ENCODE results near the gene SCN3A.
A peak's percentile ranks its signal among the peaks of the same experiment; 100 is the strongest.

Gene SCN3A

DNA sequence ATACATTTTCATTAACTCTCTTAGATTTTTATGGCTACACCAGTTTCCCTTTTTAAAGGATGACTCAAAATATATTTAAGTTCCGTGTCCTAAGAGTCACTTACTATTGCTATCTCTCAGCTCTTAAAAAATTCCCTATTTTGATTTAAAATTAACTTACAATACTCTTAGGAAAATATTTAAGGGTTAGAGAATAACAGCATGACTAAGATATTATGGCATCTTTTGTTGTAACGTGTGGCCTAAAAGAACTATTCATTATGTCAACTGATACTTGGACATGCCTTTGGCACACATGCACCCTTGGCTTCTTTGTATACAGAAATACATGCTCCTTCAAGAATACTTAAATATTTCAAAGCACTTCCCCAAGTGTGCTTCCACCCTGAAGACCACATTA is 42.3 kb downstream of the SCN3A start:
- peak; percentile 86 for ATAC-seq
- TF ChIP-seq, protein P1, sequence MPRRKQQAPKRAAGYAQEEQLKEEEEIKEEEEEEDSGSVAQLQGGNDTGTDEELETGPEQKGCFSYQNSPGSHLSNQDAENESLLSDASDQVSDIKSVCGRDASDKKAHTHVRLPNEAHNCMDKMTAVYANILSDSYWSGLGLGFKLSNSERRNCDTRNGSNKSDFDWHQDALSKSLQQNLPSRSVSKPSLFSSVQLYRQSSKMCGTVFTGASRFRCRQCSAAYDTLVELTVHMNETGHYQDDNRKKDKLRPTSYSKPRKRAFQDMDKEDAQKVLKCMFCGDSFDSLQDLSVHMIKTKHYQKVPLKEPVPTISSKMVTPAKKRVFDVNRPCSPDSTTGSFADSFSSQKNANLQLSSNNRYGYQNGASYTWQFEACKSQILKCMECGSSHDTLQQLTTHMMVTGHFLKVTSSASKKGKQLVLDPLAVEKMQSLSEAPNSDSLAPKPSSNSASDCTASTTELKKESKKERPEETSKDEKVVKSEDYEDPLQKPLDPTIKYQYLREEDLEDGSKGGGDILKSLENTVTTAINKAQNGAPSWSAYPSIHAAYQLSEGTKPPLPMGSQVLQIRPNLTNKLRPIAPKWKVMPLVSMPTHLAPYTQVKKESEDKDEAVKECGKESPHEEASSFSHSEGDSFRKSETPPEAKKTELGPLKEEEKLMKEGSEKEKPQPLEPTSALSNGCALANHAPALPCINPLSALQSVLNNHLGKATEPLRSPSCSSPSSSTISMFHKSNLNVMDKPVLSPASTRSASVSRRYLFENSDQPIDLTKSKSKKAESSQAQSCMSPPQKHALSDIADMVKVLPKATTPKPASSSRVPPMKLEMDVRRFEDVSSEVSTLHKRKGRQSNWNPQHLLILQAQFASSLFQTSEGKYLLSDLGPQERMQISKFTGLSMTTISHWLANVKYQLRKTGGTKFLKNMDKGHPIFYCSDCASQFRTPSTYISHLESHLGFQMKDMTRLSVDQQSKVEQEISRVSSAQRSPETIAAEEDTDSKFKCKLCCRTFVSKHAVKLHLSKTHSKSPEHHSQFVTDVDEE (CRISPR knock-in tag; IDR thresholded peaks at IDR 0.05), result no peak
- TF ChIP-seq ISL1 (CRISPR knock-in tag; IDR thresholded peaks at IDR 0.05), result peak; percentile 58

DNA sequence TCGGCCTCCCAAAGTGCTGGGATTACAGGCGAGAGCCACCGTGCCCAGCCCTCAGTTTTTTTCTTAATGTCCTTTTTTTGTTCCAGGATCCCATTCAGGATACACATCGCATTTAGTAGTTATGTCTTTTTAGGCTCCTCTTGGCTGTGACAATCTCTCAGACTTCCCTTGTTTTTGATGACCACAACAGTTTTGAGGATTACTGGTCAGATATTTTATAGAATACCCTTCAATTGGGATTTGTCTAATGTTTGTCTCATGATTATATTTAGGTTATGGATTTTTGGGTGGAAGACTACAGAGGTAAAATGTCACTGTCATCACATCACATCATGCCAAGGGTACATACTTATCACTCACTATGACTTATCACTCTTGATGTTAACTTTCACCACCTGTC is 46.7 kb downstream of the SCN3A start:
- TF ChIP-seq, protein P2, sequence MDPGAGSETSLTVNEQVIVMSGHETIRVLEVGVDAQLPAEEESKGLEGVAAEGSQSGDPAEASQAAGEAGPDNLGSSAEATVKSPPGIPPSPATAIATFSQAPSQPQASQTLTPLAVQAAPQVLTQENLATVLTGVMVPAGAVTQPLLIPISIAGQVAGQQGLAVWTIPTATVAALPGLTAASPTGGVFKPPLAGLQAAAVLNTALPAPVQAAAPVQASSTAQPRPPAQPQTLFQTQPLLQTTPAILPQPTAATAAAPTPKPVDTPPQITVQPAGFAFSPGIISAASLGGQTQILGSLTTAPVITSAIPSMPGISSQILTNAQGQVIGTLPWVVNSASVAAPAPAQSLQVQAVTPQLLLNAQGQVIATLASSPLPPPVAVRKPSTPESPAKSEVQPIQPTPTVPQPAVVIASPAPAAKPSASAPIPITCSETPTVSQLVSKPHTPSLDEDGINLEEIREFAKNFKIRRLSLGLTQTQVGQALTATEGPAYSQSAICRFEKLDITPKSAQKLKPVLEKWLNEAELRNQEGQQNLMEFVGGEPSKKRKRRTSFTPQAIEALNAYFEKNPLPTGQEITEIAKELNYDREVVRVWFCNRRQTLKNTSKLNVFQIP (CRISPR knock-in tag; IDR thresholded peaks at IDR 0.05; ENCODE audit: borderline replicate concordance, low read depth), result no peak
- TF ChIP-seq RARB (CRISPR knock-in tag; IDR thresholded peaks at IDR 0.05) (no peak), ARNTL (CRISPR knock-in tag; IDR thresholded peaks at IDR 0.05; ENCODE audit: borderline replicate concordance, low read depth) (no peak), CSDC2 (CRISPR knock-in tag; IDR thresholded peaks at IDR 0.05) (no peak), SNAI2 (CRISPR knock-in tag; IDR thresholded peaks at IDR 0.05) (no peak), OSR1 (CRISPR knock-in tag; IDR thresholded peaks at IDR 0.05) (no peak), BACH2 (CRISPR knock-in tag; IDR thresholded peaks at IDR 0.05; ENCODE audit: borderline replicate concordance) (no peak), ISL1 (CRISPR knock-in tag; IDR thresholded peaks at IDR 0.05) (no peak), ZNF70 (CRISPR knock-in tag; IDR thresholded peaks at IDR 0.05) (no peak), ZNF8 (CRISPR knock-in tag; IDR thresholded peaks at IDR 0.05) (no peak), TCF4 (CRISPR knock-in tag; IDR thresholded peaks at IDR 0.05; ENCODE audit: borderline replicate concordance) (no peak)
- TF ChIP-seq, protein P3, sequence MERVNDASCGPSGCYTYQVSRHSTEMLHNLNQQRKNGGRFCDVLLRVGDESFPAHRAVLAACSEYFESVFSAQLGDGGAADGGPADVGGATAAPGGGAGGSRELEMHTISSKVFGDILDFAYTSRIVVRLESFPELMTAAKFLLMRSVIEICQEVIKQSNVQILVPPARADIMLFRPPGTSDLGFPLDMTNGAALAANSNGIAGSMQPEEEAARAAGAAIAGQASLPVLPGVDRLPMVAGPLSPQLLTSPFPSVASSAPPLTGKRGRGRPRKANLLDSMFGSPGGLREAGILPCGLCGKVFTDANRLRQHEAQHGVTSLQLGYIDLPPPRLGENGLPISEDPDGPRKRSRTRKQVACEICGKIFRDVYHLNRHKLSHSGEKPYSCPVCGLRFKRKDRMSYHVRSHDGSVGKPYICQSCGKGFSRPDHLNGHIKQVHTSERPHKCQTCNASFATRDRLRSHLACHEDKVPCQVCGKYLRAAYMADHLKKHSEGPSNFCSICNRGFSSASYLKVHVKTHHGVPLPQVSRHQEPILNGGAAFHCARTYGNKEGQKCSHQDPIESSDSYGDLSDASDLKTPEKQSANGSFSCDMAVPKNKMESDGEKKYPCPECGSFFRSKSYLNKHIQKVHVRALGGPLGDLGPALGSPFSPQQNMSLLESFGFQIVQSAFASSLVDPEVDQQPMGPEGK (CRISPR knock-in tag; IDR thresholded peaks at IDR 0.05; ENCODE audit: borderline replicate concordance), result no peak
- TF ChIP-seq, protein P4, sequence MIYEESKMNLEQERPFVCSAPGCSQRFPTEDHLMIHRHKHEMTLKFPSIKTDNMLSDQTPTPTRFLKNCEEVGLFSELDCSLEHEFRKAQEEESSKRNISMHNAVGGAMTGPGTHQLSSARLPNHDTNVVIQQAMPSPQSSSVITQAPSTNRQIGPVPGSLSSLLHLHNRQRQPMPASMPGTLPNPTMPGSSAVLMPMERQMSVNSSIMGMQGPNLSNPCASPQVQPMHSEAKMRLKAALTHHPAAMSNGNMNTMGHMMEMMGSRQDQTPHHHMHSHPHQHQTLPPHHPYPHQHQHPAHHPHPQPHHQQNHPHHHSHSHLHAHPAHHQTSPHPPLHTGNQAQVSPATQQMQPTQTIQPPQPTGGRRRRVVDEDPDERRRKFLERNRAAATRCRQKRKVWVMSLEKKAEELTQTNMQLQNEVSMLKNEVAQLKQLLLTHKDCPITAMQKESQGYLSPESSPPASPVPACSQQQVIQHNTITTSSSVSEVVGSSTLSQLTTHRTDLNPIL (CRISPR knock-in tag; IDR thresholded peaks at IDR 0.05; ENCODE audit: low read depth), result no peak
- ATAC-seq, result no peak

DNA sequence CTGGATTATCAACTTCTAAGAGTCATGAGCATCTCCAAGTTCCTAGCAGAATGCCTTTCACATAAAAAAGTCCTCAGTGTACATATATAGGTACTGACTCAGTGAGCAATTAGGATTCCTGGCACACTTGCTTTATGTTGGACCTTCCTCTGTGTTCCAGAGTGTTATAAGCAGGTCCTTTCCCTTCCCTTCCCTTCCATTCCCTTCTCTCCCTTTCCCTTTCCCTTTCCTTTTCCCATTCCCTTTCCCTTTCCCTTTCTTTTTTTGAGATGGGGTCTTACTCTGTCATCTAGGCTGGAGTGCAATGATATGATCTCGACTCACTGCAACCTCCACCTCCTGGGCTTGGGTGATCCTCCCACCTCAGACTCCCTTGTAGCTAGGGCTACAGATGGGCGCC is 48.7 kb downstream of the SCN3A start:
- no peak for ATAC-seq

More for the DNA sequence above, 48.7 kb downstream of the SCN3A start:
- TF ChIP-seq, protein P4 (CRISPR knock-in tag; IDR thresholded peaks at IDR 0.05; ENCODE audit: low read depth), result no peak
- TF ChIP-seq SNAI2 (CRISPR knock-in tag; IDR thresholded peaks at IDR 0.05), result no peak
- no peak for TF ChIP-seq ARNTL (CRISPR knock-in tag; IDR thresholded peaks at IDR 0.05; ENCODE audit: borderline replicate concordance, low read depth)
- no peak for TF ChIP-seq RARB (CRISPR knock-in tag; IDR thresholded peaks at IDR 0.05)
- no peak for TF ChIP-seq OSR1 (CRISPR knock-in tag; IDR thresholded peaks at IDR 0.05)
- TF ChIP-seq, protein P2 (CRISPR knock-in tag; IDR thresholded peaks at IDR 0.05; ENCODE audit: borderline replicate concordance, low read depth), result no peak
- TF ChIP-seq BACH2 (CRISPR knock-in tag; IDR thresholded peaks at IDR 0.05; ENCODE audit: borderline replicate concordance), result no peak
- TF ChIP-seq, protein P5, sequence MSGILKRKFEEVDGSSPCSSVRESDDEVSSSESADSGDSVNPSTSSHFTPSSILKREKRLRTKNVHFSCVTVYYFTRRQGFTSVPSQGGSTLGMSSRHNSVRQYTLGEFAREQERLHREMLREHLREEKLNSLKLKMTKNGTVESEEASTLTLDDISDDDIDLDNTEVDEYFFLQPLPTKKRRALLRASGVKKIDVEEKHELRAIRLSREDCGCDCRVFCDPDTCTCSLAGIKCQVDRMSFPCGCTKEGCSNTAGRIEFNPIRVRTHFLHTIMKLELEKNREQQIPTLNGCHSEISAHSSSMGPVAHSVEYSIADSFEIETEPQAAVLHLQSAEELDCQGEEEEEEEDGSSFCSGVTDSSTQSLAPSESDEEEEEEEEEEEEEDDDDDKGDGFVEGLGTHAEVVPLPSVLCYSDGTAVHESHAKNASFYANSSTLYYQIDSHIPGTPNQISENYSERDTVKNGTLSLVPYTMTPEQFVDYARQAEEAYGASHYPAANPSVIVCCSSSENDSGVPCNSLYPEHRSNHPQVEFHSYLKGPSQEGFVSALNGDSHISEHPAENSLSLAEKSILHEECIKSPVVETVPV (CRISPR knock-in tag; IDR thresholded peaks at IDR 0.05), result no peak
- TF ChIP-seq, protein P1 (CRISPR knock-in tag; IDR thresholded peaks at IDR 0.05), result no peak
- TF ChIP-seq TCF4 (CRISPR knock-in tag; IDR thresholded peaks at IDR 0.05; ENCODE audit: borderline replicate concordance), result no peak
